ENCODE data around the gene ACSF3. TPM values are rescaled to one million over a fixed set of nuclear protein-coding genes. Genes with fewer than 3 reads are reported as not detected.

ACSF3 gene
- total RNA-seq, 1 donor from 2014 or later, result 15.5 TPM

- DNase-seq (peak; percentile 27), ATAC-seq (ENCODE audit: poor library complexity) (no peak)
- intact Hi-C loops (cut with DNase I), result no loop called here
Measured at GRCh38 chr16:89198417-89199240, 105.0 kb downstream of the ACSF3 start.

DNA sequence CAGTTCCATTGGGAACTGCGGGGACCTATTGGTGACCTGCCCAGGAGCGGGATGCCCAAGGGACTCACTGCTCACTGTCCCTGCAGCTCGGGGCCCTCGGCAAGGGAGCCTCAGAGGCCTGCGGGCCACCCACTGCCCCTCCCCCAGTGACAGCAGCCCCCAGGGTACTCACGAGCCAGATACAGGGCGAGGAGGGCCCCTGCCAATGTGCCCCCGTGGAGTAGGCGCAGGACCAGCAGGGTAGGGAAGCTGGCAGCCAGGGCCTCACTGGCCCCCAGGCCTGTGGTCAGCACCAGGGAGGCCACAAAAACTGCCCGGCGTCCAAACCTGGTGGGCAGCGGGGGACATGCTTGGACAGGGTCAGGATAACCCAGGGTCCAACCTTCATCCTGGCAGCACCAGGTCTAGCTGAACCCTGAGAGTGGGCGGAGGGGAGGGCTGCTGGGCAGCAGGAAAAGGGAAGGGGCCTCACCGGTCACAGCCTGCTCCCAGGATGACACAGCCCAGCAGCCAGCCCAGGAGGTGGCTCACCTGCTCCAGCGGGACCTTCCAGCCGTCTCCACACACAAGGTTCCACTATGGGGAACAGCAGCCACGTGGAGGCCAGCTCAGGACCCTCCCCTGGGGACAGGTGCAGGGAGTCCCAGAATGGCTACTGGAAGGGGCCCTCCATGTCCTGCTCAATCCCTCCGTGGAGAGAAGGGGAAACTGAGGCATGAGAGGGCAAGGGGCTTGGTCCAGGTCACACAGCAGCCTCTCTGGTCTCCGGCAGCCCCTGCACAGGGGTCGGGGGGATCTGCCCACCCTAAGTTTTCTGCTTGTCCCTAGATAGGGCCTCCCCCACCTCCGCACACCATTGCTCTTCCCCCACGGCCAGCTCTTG lies 105.8 kb downstream of the ACSF3 start:
- DNase-seq (peak; percentile 33), ATAC-seq (ENCODE audit: poor library complexity) (no peak)
- intact Hi-C loops (cut with DNase I), result no loop called here

DNA sequence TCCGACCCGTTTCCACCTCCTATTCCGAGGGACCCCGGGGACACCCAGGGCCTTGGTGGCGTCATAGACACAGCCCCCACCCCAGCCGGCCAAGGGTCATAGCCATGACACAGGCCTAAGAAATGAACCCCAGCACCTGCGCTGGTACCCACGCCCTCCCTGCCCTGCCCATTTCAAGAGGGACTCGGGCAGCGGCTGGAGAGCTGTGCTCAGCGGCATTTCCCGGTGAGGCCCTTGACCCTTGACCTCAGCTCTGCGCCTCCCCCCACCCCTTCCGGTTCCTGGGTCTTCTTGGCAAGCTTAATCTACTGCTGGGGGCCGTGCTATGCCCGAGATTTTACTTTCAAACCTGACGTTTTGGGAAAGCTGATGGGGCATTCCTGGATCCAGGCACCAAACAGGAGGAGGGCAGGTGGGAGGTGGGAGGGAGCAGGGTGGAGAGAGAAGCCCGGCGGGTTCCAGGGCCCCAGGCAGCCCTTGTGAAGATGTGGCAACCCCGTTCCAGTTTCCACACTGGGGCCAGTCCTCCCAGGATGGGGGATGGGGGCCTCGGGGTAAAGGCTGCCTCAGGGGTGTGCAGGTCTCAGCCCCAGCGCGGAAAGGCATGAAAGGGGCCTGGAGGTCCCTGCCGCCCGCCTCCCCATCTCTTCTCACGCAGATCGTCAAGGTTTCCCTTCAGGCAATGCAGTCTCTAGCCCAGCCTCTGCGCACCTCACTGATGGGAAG lies 106.6 kb downstream of the ACSF3 start, which contains the start of gene SLC22A31:
Gene SLC22A31, minus strand, starts transcription at position 414 of the 726 bp plus-strand sequence. Its CDS starts 36 bp downstream, at position 378.
- intact Hi-C loops (cut with DNase I), result no loop called here
- DNase-seq (peak; percentile 39), ATAC-seq (ENCODE audit: poor library complexity) (no peak)

DNA sequence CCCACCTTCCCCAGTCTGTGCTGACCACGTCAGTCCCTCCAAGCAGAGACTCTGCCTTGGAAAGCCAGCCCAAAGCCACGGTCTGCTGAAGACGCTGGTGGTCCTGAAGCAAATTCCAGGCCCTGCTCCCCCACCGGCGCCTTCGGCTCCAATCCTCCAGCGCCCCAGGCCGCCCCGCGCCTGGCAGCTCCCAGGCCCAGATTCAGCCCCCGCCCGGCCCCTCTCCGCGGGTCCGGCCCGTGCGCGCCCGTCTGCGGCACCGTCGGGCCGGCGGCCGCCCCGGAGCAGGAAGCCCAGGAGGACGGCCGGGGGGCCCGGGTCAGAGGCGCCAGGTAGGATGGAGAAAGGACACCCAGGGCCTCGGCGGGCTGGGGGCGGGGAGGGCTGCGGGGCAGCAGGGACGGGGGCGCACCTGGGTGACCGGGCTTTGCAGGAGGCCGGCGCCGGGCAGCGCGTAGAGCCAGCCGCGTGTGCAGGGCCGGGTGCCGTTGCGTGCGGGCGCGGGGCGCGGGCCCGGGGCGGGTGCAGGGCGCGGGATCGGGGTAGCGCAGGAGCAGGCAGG lies 107.3 kb downstream of the ACSF3 start:
- ATAC-seq (ENCODE audit: poor library complexity), result no peak
- intact Hi-C loops (cut with DNase I), result no loop called here
- DNase-seq, result peak; percentile 40

DNA sequence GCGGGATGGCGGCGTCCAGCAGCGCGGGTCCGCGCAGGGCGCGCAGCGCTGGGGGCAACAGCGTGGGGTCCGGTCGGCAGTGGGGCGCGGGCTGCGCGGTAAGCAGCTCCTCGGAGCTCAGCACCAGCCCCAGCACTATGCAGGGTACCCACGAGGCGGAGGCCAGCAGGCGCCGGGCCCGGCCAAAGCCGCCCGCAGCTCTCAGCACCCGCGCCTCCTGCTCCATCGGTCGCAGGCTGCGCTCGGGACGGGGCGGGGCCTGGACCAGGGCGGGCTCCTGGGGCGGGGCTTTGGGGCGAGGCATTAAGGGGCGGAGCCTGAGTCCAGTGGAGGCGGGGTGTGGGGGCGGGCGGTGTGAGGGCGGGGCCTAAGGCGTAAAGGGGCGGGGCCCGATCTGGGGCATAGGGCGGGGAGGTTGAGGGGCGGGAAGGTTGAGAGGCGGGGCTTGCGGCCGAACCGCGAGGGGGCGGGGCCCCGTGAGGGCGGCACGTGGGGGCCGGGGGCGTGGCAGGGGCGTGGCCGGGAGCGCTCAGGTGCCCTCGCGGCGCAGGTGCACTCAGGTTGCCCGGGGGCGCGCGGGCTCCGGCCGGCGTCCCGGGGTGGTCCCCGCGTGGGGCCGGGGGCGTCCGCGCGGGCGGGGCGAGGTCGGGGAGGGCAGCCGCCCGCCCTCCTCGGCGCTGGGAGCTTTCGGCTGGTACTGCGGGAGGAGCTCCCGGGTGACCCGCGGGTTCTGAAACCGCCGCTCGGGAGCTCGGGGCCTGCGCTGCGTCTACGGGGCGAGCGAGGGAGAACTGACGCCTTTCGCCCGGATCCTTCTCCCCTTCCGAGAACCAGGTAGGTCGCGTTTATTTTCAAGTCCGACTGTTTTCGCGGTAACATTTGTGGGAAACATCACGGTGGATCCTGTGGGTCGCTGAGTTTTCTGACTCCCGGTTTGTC lies 108.1 kb downstream of the ACSF3 start:
- ATAC-seq (ENCODE audit: poor library complexity), result peak; percentile 91
- intact Hi-C loops (cut with DNase I), result no loop called here
- DNase-seq, result peak; percentile 70

- DNase-seq (peak; percentile 14), ATAC-seq (ENCODE audit: poor library complexity) (no peak)
- intact Hi-C loops (cut with DNase I), result no loop called here
Measured at GRCh38 chr16:89202422-89203215, 109.0 kb downstream of the ACSF3 start.

Other genes with a start within 250 kb of the ACSF3 start
- 15.9 TPM for gene GALNS, start 236.9 kb upstream of the ACSF3 start, total RNA-seq
- gene TRAPPC2L, start 236.7 kb upstream of the ACSF3 start, total RNA-seq, result 53.0 TPM
- gene PABPN1L, start 227.2 kb upstream of the ACSF3 start, total RNA-seq, result not detected
- 8.6 TPM for gene CBFA2T3, start 116.6 kb upstream of the ACSF3 start, total RNA-seq
- gene CDH15, start 77.9 kb downstream of the ACSF3 start, total RNA-seq, result not detected
- not detected for gene SLC22A31, start 106.7 kb downstream of the ACSF3 start, total RNA-seq
- gene ZNF778, start 123.9 kb downstream of the ACSF3 start, total RNA-seq, result 9.9 TPM

All from Right ventricle myocardium superior (tissue), 1 donor.